ENCODE data around the gene CRYBG1. TPM values are rescaled to one million over a fixed set of nuclear protein-coding genes. Genes with fewer than 3 reads are reported as not detected.

The CRYBG1 gene
- total RNA-seq, 2 donors from 2014 or later, result 2.5 to 2.7 TPM

- Histone ChIP-seq H3K9me3 (ENCODE audit: control insufficient read depth, low read length) (no peaks in the 10 kb centered on the region), H3K9ac (ENCODE audit: extremely low read depth, low read length, poor library complexity, severe bottlenecking) (no peak overlapping the region), H3K27me3 (ENCODE audit: control insufficient read depth, insufficient read depth, low read length, poor library complexity, severe bottlenecking) (peaks cover 69% of the 10 kb centered on the region), H3K4me3 (ENCODE audit: low read length) (no peak overlapping the region), H3K27ac (ENCODE audit: low read depth, low read length) (no peak overlapping the region), H3K36me3 (ENCODE audit: control insufficient read depth, insufficient read depth, low read length) (no peaks in the 10 kb centered on the region), H3K4me1 (ENCODE audit: control insufficient read depth, insufficient read depth, low read length) (no peaks in the 10 kb centered on the region)
- H3K27me3 Mint-ChIP-seq (ENCODE audit: insufficient read depth), result peaks cover 14% of the 10 kb centered on the region
- DNase-seq, result no peak
- no peak overlapping the region for H3K4me3 Mint-ChIP-seq
- H3K4me1 Mint-ChIP-seq, result peaks cover 7% of the 10 kb centered on the region
- no peak for TF ChIP-seq CTCF (conservative IDR thresholded peaks at IDR 0.05)
- no peaks in the 10 kb centered on the region for H3K9me3 Mint-ChIP-seq
- no peak overlapping the region for H3K27ac Mint-ChIP-seq
- H3K36me3 Mint-ChIP-seq (ENCODE audit: low read depth), result no peaks in the 10 kb centered on the region
- 91 to 94% methylated on average over 3 to 5 of the region's 5 CpGs for WGBS, 2 experiments (ENCODE audit: insufficient coverage in 1 of 2, insufficient read length in 1 of 2)
Observed at GRCh38 chr6:106426250-106426970, 65.9 kb downstream of the CRYBG1 start.

- WGBS, 2 experiments (ENCODE audit: insufficient coverage in 1 of 2, insufficient read length in 1 of 2), result 90 to 100% methylated on average over 4 to 7 of the region's 7 CpGs
- Mint-ChIP-seq H3K9me3 (no peaks in the 10 kb centered on the region), H3K27ac (no peak overlapping the region), H3K36me3 (ENCODE audit: low read depth) (no peaks in the 10 kb centered on the region), H3K4me3 (no peak overlapping the region), H3K4me1 (peaks cover 4% of the 10 kb centered on the region), H3K27me3 (ENCODE audit: insufficient read depth) (peaks cover 8% of the 10 kb centered on the region)
- no peak overlapping the region for H3K4me3 ChIP-seq (ENCODE audit: low read length)
- no peak overlapping the region for H3K9ac ChIP-seq (ENCODE audit: extremely low read depth, low read length, poor library complexity, severe bottlenecking)
- TF ChIP-seq CTCF (conservative IDR thresholded peaks at IDR 0.05), result no peak
- H3K27me3 ChIP-seq (ENCODE audit: control insufficient read depth, insufficient read depth, low read length, poor library complexity, severe bottlenecking), result peaks cover 42% of the 10 kb centered on the region
- no peaks in the 10 kb centered on the region for H3K9me3 ChIP-seq (ENCODE audit: control insufficient read depth, low read length)
- DNase-seq, result no peak
- no peaks in the 10 kb centered on the region for H3K4me1 ChIP-seq (ENCODE audit: control insufficient read depth, insufficient read depth, low read length)
- no peaks in the 10 kb centered on the region for H3K36me3 ChIP-seq (ENCODE audit: control insufficient read depth, insufficient read depth, low read length)
- H3K27ac ChIP-seq (ENCODE audit: low read depth, low read length), result no peak overlapping the region
Observed at GRCh38 chr6:106430466-106430865, 69.9 kb downstream of the CRYBG1 start.

GRCh38 chr6:106431405-106431804, 70.9 kb downstream of the CRYBG1 start:
- no peak overlapping the region for H3K4me3 ChIP-seq (ENCODE audit: low read length)
- peaks cover 8% of the 10 kb centered on the region for H3K27me3 Mint-ChIP-seq (ENCODE audit: insufficient read depth)
- no peak overlapping the region for H3K27ac ChIP-seq (ENCODE audit: low read depth, low read length)
- no peaks in the 10 kb centered on the region for H3K9me3 Mint-ChIP-seq
- H3K36me3 ChIP-seq (ENCODE audit: control insufficient read depth, insufficient read depth, low read length), result no peaks in the 10 kb centered on the region
- peaks cover 32% of the 10 kb centered on the region for H3K27me3 ChIP-seq (ENCODE audit: control insufficient read depth, insufficient read depth, low read length, poor library complexity, severe bottlenecking)
- TF ChIP-seq CTCF (conservative IDR thresholded peaks at IDR 0.05), result no peak
- H3K4me3 Mint-ChIP-seq, result no peak overlapping the region
- H3K27ac Mint-ChIP-seq, result no peak overlapping the region
- no peak overlapping the region for H3K9ac ChIP-seq (ENCODE audit: extremely low read depth, low read length, poor library complexity, severe bottlenecking)
- no peaks in the 10 kb centered on the region for H3K4me1 ChIP-seq (ENCODE audit: control insufficient read depth, insufficient read depth, low read length)
- H3K4me1 Mint-ChIP-seq, result peaks cover 4% of the 10 kb centered on the region
- WGBS, 2 experiments (ENCODE audit: insufficient coverage in 1 of 2, insufficient read length in 1 of 2), result 100% methylated on average over 1 to 4 of the region's 4 CpGs
- DNase-seq, result no peak
- no peaks in the 10 kb centered on the region for H3K9me3 ChIP-seq (ENCODE audit: control insufficient read depth, low read length)
- no peaks in the 10 kb centered on the region for H3K36me3 Mint-ChIP-seq (ENCODE audit: low read depth)

Data from endodermal cell (in vitro differentiated cells).